ENCODE measurements around the gene ESPNL. TPM values are rescaled to one million over a fixed set of nuclear protein-coding genes. Genes with fewer than 3 reads are reported as not detected.

The ESPNL gene
- total and polyA plus RNA-seq, 7 donors: 0.04 to 0.32 (median 0.16) TPM; not detected in 1

DNA sequence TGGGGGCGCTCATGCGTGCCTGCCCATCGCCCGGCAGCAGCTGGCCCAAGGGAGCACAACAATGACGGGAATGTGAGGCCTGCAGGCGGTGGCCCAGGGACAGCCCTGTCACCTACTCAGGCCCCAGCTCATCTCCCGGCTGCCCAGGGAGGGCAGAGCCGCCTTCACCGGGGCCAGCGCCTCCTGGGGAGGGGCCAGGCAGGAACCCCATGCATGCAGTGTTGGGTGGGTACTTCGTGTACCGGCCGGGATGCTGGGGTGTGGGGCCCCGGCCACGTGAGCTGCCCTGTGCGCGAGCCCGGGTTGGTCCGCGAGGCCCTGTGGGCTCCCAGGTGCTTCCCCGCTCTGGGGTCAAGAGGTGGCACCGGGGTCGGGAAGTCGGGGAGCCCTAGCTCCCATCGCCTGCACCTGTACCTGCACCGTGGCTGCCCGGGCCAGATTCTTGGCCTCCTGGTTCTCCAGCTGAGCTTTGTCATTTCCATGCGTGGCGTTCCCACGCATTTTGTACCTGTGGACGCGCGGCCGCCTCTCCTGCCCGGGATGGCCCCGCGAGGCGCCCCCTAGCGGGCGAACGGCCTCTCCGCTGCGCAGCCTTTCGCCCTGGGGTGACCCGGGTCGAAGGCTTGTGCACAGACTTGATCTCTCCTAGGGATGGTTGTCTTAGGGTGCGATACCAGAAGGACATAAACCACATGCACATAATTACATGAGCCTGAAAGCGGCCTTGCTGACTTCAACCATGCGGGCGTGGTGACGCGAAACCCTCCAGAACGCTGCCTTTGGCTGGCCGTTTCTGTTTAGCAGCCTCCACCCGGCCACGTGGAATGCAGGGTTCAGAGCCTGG is 39.3 kb downstream of the ESPNL start:
- peak overlapping the region; percentile 99 for H3K27ac ChIP-seq
- ATAC-seq (peak; percentile 22 to 39 (median 30)), DNase-seq (peak in 1 of 2 donors; percentile 80)
- WGBS, 3 donors: 29 to 52% (median 40%) methylated on average over 56 of the region's 56 CpGs
- intact Hi-C loops (cut with DNase I): loop anchor here (5.0 to 10.0 kb wide), 5 partner anchors 172 to 275 kb away; partner anchors contain the start of gene UBE2F (in 2 of the 2)
- H3K36me3 ChIP-seq (ENCODE audit: insufficient read depth in 1 of 2, low read depth in 1 of 2): peaks cover 0 to 33% of the 10 kb centered on the region in 2 donors
- no peaks in the 10 kb centered on the region for H3K9me3 ChIP-seq
- H3K4me1 ChIP-seq: peaks cover 56% of the 10 kb centered on the region
- peak; percentile 75 for TF ChIP-seq CTCF (IDR thresholded peaks at IDR 0.05)
- no peaks in the 10 kb centered on the region for H3K27me3 ChIP-seq (ENCODE audit: insufficient read depth in 3 of 3, low read length in 2 of 3)
- H3K4me3 ChIP-seq: peak overlapping the region; percentile 83

- no peak for TF ChIP-seq CTCF (IDR thresholded peaks at IDR 0.05)
- Histone ChIP-seq H3K36me3 (ENCODE audit: insufficient read depth in 1 of 2, low read depth in 1 of 2) (peaks cover 0 to 39% of the 10 kb centered on the region in 2 donors), H3K4me3 (peak overlapping the region; percentile 83), H3K4me1 (peaks cover 55% of the 10 kb centered on the region), H3K27me3 (ENCODE audit: insufficient read depth in 3 of 3, low read length in 2 of 3) (no peaks in the 10 kb centered on the region), H3K27ac (peak overlapping the region; percentile 99), H3K9me3 (no peaks in the 10 kb centered on the region)
- intact Hi-C loops (cut with DNase I): loop anchor here (5.0 to 10.0 kb wide), 2 partner anchors 235 to 243 kb away; no protein-coding TSS in a partner anchor
- DNase-seq: no peak
- ATAC-seq: no peak
- 79 to 80% (median 80%) methylated on average over 7 of the region's 7 CpGs for WGBS, 3 donors
Measured at GRCh38 chr2:238140040-238140439, 39.9 kb downstream of the ESPNL start.

DNA sequence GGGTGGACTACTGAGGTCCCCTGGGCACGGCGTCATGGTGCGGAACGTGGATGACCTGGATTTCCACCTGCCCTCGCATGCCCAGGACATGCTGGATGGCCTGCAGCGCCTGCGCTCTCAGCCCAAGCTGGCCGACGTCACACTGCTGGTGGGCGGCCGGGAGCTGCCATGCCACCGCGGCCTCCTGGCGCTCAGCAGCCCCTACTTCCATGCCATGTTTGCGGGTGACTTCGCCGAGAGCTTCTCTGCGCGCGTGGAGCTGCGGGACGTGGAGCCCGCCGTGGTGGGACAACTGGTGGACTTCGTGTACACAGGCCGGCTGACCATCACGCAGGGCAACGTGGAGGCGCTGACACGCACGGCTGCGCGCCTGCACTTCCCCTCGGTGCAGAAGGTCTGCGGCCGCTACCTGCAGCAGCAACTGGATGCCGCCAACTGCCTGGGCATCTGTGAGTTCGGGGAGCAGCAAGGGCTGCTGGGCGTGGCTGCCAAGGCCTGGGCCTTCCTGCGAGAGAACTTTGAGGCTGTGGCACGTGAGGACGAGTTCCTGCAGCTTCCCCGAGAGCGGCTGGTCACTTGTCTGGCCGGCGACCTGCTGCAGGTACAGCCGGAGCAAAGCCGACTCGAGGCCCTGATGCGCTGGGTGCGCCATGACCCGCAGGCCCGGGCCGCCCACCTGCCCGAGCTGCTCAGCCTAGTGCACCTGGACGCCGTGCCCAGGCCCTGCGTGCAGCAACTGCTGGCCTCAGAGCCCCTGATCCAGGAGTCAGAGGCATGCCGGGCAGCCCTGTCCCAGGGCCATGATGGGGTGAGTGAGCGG is 40.8 kb downstream of the ESPNL start:
- peak overlapping the region; percentile 83 for H3K4me3 ChIP-seq
- ATAC-seq: no peak
- H3K36me3 ChIP-seq (ENCODE audit: insufficient read depth in 1 of 2, low read depth in 1 of 2): peaks cover 0 to 45% of the 10 kb centered on the region in 2 donors
- no peaks in the 10 kb centered on the region for H3K9me3 ChIP-seq
- H3K4me1 ChIP-seq: peaks cover 50% of the 10 kb centered on the region
- no peaks in the 10 kb centered on the region for H3K27me3 ChIP-seq (ENCODE audit: insufficient read depth in 3 of 3, low read length in 2 of 3)
- WGBS, 3 donors: 89 to 95% (median 94%) methylated on average over 60 of the region's 60 CpGs
- TF ChIP-seq CTCF (IDR thresholded peaks at IDR 0.05): no peak
- peak overlapping the region; percentile 99 for H3K27ac ChIP-seq
- intact Hi-C loops (cut with DNase I): loop anchor here (5.0 to 10.0 kb wide), 2 partner anchors 236 to 244 kb away; no protein-coding TSS in a partner anchor
- no peak for DNase-seq

DNA sequence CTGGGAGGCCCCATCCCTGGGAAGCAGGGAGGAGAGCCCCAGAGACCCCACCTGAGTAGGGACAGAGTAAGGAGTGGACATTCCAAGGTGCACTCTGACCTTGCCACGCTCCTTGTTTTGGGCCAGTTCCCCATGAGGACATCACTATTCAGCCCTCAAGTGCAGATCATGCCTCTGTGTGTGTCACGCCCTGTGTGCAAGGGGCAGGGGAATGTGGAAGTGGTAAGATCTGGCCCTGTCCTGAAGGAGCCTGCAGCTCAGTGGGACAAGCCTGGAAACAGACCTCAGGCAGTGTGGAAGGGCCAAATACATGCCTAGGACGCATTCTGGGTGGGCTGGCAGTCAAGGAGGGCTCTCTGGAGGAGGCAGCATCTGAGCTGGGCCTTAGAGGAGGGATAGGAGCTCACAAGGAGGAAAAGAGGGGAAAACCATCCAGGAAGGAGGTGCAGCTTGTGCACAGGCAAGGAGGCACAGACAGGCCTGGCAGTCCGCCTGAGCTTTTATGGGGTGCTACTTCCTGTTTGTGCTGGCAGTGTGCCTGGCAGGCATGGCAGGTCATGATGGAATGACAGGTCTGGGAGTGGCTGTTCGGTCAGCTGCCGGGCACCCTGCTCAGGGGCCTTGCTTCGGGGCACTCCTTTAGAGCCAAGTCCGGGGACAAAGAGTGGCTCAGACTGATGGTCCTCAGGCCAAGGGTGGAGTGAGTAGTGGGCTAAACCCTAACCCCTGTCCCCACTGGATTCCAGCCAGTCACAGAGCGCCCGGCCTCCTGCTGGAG is 41.6 kb downstream of the ESPNL start:
- intact Hi-C loops (cut with DNase I): loop anchor here (2.0 to 10.0 kb wide), 3 partner anchors 237 to 283 kb away; partner anchors contain the start of gene RAMP1 (in 1 of the 2)
- Histone ChIP-seq H3K4me1 (peaks cover 44% of the 10 kb centered on the region), H3K9me3 (no peaks in the 10 kb centered on the region), H3K36me3 (ENCODE audit: insufficient read depth in 1 of 2, low read depth in 1 of 2) (peaks cover 0 to 53% of the 10 kb centered on the region in 2 donors), H3K4me3 (peak overlapping the region; percentile 83), H3K27ac (peak overlapping the region; percentile 99), H3K27me3 (ENCODE audit: insufficient read depth in 3 of 3, low read length in 2 of 3) (no peaks in the 10 kb centered on the region)
- 39 to 55% (median 47%) methylated on average over 10 of the region's 10 CpGs for WGBS, 3 donors
- TF ChIP-seq CTCF (IDR thresholded peaks at IDR 0.05): no peak
- DNase-seq (peak; percentile 73 to 93), ATAC-seq (peak; percentile 12 to 34 (median 26))

Measured in psoas muscle (tissue), 8 donors.